OCI-LY3 (cell line): ENCODE results near the gene LRRFIP2.

Source experiments
- EZH2phosphoT487 ChIP-seq: fragments of 200-600 bp; shearing (Covaris generic); IDR thresholded peaks from 2 replicates; pipeline ENCODE4 v1.6.1; 2018; ENCODE audit warnings: antibody characterized with exemption, mixed run types, low read depth
- TF ChIP-seq, protein P1 (sequence below): fragments of 200-600, 300-600 bp; sonication (generic); IDR thresholded peaks from 2 replicates; pipeline ENCODE4 v1.5.1; 2014; ENCODE audit warnings: antibody characterized with exemption, low read length, low read depth

DNA sequence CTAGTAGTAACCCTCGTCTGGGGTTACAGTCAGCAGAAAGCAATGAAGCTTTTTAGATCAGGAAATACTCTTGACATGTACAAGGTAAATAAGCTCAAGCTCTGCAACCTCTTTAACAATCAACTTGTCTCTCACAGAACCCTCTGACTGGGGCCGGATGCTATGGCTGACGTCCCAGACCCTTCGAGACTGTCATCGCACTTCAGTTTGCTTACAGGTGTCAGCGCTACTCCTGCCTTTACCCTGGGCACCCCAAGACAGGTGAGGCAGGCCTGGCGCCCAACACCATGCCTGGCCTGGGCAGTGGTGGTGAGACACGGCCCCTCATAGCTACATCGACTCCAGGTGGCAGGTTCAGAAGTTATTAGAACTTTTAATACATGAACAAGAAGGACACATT is 30.6 kb downstream of the LRRFIP2 start:
- TF ChIP-seq, protein P1, sequence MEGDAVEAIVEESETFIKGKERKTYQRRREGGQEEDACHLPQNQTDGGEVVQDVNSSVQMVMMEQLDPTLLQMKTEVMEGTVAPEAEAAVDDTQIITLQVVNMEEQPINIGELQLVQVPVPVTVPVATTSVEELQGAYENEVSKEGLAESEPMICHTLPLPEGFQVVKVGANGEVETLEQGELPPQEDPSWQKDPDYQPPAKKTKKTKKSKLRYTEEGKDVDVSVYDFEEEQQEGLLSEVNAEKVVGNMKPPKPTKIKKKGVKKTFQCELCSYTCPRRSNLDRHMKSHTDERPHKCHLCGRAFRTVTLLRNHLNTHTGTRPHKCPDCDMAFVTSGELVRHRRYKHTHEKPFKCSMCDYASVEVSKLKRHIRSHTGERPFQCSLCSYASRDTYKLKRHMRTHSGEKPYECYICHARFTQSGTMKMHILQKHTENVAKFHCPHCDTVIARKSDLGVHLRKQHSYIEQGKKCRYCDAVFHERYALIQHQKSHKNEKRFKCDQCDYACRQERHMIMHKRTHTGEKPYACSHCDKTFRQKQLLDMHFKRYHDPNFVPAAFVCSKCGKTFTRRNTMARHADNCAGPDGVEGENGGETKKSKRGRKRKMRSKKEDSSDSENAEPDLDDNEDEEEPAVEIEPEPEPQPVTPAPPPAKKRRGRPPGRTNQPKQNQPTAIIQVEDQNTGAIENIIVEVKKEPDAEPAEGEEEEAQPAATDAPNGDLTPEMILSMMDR, result no peak
- TF ChIP-seq EZH2phosphoT487, result no peak
